Left colon (tissue), 2 donors: Measurements from ENCODE around the gene DDIT4. TPM values are rescaled to one million over a fixed set of nuclear protein-coding genes. Genes with fewer than 3 reads are reported as not detected.

Experiments
- ATAC-seq: fragments of 200-7000 bp; cut with Tn5 transposase; one replicate; pipeline ENCODE4 v1.9.1; 2020; ENCODE audit warnings: mild to moderate bottlenecking, moderate library complexity
- DNase-seq, 2 donors: peaks; one replicate each; pipeline ENCODE4 v3.0.0-alpha.2; 2020
- intact Hi-C, 2 donors: fragments of 100-400 bp; cut with DNase I in 1 of 2; cut with micrococcal nuclease in 1 of 2; formaldehyde crosslinking; loops; one replicate each; pipeline versions ENCODE4 v1.11.2 to v1.14.0; 2022; cut with DNase I, micrococcal nuclease
- total RNA-seq, 2 donors: library from RNA; stranded (reverse); fragmentation: NEBNext Ultra II Directional; extraction: Animal tissue kit (Norgen Biotek cat#: 25700); gene quantifications; one replicate each; pipeline ENCODE4 v1.2.1, GENCODE V29; 2021
- donor health status: DM: no; HTN: no; CAD: no.
- donor health status: DM: yes; HTN: yes; CAD: no.

DDIT4 gene
- total RNA-seq, 2 donors from 2014 or later, result 60.1 to 210 TPM

- ATAC-seq (no peak), DNase-seq (no peak)
- intact Hi-C loops, result no loop called here
Observed at GRCh38 chr10:72322030-72322279, 48.2 kb downstream of the DDIT4 start.

GRCh38 chr10:72322280-72323058 lies 48.7 kb downstream of the DDIT4 start:
- intact Hi-C loops, result no loop called here

GRCh38 chr10:72323108-72323749 lies 49.5 kb downstream of the DDIT4 start:
- ATAC-seq (no peak), DNase-seq (no peak)
- intact Hi-C loops, result no loop called here

More at GRCh38 chr10:72322280-72323058, 48.7 kb downstream of the DDIT4 start:
- ATAC-seq (no peak), DNase-seq (no peak)

- ATAC-seq, result no peak
- no peak for DNase-seq
- intact Hi-C loops, result no loop called here
Observed at GRCh38 chr10:72323771-72324191, 50.1 kb downstream of the DDIT4 start.

Other genes with a start within 250 kb of the DDIT4 start
- gene SPOCK2, start 185.4 kb upstream of the DDIT4 start, total RNA-seq, result 1 to 10 TPM; 2.3 to 4.5 TPM
- gene ANAPC16, start 57.9 kb upstream of the DDIT4 start, total RNA-seq, result 10 to 100 TPM; 75.6 to 83.8 TPM
- 10 to 100 TPM; 17.7 to 17.9 TPM for gene ASCC1, start 57.6 kb upstream of the DDIT4 start, total RNA-seq
- 10 to 100 TPM; 36.9 to 38.5 TPM for gene DNAJB12, start 81.0 kb downstream of the DDIT4 start, total RNA-seq